Naive B cell (primary cell): ENCODE measurements around the gene PTPRC. TPM values are rescaled to one million over a fixed set of nuclear protein-coding genes. Genes with fewer than 3 reads are reported as not detected.

Experiments
- ATAC-seq, 2 donors: fragments of 150-1000 bp; cut with Tn5 transposase; 2 replicates each; pipeline ENCODE4 v1.10.0; 2021; ENCODE audit warnings: low read depth in 2 of 2, mild to moderate bottlenecking in 2 of 2, moderate library complexity in 2 of 2
- DNase-seq: peaks from one replicate; pipeline ENCODE4 v3.0.0; 2022
- H3K27ac Mint-ChIP-seq, 6 donors: one replicate each; pipeline ENCODE4 v1.8.0; 2020 to 2022; ENCODE audit warnings: mild to moderate bottlenecking in 6 of 6, mixed read lengths in 6 of 6, moderate library complexity in 5 of 6, inconsistent platforms in 2 of 6
- H3K27me3 Mint-ChIP-seq, 3 donors: one replicate each; pipeline ENCODE4 v1.8.0; 2021 to 2022; ENCODE audit warnings: mixed read lengths in 3 of 3, mild to moderate bottlenecking in 1 of 3
- H3K36me3 Mint-ChIP-seq, 2 donors: one replicate each; pipeline ENCODE4 v1.8.0; 2020 to 2022; ENCODE audit warnings: mixed read lengths in 2 of 2, inconsistent platforms in 1 of 2, mild to moderate bottlenecking in 1 of 2
- H3K4me1 Mint-ChIP-seq, 3 donors: one replicate each; pipeline ENCODE4 v1.8.0; 2020 to 2022; ENCODE audit warnings: mixed read lengths in 3 of 3, inconsistent platforms in 1 of 3, mild to moderate bottlenecking in 1 of 3, moderate library complexity in 1 of 3
- H3K4me3 Mint-ChIP-seq, 8 donors: one replicate each; pipeline ENCODE4 v1.8.0; 2020 to 2022; ENCODE audit warnings: mild to moderate bottlenecking in 8 of 8, mixed read lengths in 8 of 8, moderate library complexity in 8 of 8, inconsistent platforms in 2 of 8
- H3K9me3 Mint-ChIP-seq, 7 donors: one replicate each; pipeline ENCODE4 v1.8.0; 2020 to 2022; ENCODE audit warnings: mixed read lengths in 7 of 7, mild to moderate bottlenecking in 5 of 7, inconsistent platforms in 2 of 7, moderate library complexity in 1 of 7
- polyA plus RNA-seq, 6 donors: library from polyadenylated mRNA; unstranded; fragments of 300-500 nt; fragmentation: Illumina TruSeq; gene quantifications; one replicate each; pipeline ENCODE4 v1.2.3, GENCODE V29; 2021; ENCODE audit warnings: low read depth in 6 of 6

PTPRC gene
- polyA plus RNA-seq, 6 donors from 2014 or later = 771 to 1,016 (median 851) TPM

DNA sequence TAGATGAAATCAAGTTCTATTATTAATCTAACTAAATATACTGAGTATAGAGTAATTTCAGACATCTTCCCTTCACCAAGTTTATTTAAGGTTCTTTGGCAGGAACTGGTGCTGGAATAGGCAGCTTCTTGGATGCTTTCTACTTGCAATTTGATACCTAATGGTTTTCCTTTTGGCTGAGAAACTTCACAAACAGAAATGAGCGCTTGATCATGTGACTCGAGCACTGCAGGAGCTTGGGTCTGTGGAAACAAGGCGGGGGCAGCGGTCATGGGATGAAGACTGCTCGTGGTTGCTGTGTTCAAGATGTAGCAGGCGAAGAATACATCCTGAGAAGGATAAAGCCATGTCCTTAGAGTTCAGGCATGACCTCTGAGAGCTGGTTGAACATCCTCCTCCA is 136.8 kb downstream of the PTPRC start:
- Mint-ChIP-seq H3K36me3 (no peaks in the 10 kb centered on the region), H3K27ac (no peak overlapping the region), H3K4me3 (no peak overlapping the region), H3K9me3 (no peaks in the 10 kb centered on the region), H3K4me1 (peaks cover 0 to 8% (median 3%) of the 10 kb centered on the region in 3 donors), H3K27me3 (no peaks in the 10 kb centered on the region)
- ATAC-seq = no peak
- DNase-seq = no peak

DNA sequence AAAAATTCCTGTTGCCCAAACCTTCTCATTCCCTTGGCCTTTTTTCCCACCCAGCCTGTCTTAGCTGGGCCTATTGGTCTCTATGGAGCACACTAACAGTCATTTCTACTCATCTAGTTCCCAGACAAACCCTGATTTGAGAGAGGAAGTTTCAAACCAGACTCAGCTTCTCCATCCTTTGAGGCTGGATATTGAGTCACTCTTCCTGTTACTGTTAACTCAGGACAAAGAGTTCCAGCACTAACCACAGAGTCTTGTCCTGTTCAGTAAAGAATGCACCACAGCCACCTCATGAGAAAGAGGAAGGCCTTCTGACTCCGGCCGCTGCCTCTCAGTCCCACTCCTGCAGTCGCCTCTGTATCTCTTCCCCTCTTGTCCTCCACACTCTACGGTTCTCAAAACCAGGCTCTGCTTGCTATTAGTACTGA is 137.8 kb downstream of the PTPRC start:
- Mint-ChIP-seq H3K4me3 (no peak overlapping the region), H3K27ac (peak overlapping the region in 2 of 6 donors; percentile 40 to 58), H3K27me3 (no peaks in the 10 kb centered on the region), H3K4me1 (peaks cover 0 to 8% (median 3%) of the 10 kb centered on the region in 3 donors), H3K36me3 (no peaks in the 10 kb centered on the region), H3K9me3 (no peaks in the 10 kb centered on the region)
- no peak for ATAC-seq
- DNase-seq = no peak

DNA sequence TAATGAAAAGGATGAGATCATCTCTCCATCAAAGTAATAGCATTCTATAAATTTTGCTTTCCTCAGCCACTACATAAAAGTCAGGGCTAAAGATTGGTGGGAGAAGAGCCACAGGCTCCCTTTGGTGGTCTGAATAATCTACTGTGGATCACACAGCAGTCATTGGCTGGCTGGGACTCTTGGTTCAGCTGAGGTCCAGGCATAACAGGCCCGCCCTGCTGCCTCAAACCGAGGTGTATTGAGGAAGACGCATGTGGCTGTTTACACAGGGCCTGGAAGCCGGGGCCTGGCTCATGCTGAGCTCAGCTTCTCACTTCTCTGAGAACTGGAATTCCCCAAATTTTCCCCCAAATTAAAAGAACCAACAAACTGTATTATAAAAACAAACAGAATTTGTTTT is 139.2 kb downstream of the PTPRC start:
- Mint-ChIP-seq H3K9me3 (no peaks in the 10 kb centered on the region), H3K4me1 (peaks cover 0 to 8% (median 3%) of the 10 kb centered on the region in 3 donors), H3K4me3 (no peak overlapping the region), H3K27me3 (no peaks in the 10 kb centered on the region), H3K27ac (no peak overlapping the region), H3K36me3 (no peaks in the 10 kb centered on the region)
- ATAC-seq = no peak
- no peak for DNase-seq

DNA sequence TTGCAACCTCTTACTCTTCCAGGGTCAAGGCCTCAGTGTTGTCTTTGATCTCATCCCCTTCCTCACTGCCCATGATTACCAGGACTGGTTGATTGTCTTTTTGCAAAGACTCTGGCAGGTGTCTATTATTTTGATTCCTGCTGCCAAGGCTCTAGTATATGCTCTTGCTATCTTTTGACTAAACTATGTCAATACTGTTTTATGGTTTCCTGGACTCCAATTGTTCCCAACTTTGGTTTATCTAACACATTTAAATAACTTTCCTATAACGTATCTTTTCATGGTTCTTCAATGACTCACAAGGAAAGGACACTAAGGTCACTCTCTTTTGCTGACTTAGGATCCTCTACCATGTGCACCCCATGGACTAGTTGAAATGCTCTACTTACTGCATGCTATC is 141.5 kb downstream of the PTPRC start:
- ATAC-seq (no peak), DNase-seq (no peak)
- H3K4me1 Mint-ChIP-seq = peaks cover 0 to 8% (median 3%) of the 10 kb centered on the region in 3 donors
- no peak overlapping the region for H3K4me3 Mint-ChIP-seq
- no peak overlapping the region for H3K27ac Mint-ChIP-seq
- H3K27me3 Mint-ChIP-seq = no peaks in the 10 kb centered on the region
- H3K9me3 Mint-ChIP-seq = no peaks in the 10 kb centered on the region
- H3K36me3 Mint-ChIP-seq = no peaks in the 10 kb centered on the region

DNA sequence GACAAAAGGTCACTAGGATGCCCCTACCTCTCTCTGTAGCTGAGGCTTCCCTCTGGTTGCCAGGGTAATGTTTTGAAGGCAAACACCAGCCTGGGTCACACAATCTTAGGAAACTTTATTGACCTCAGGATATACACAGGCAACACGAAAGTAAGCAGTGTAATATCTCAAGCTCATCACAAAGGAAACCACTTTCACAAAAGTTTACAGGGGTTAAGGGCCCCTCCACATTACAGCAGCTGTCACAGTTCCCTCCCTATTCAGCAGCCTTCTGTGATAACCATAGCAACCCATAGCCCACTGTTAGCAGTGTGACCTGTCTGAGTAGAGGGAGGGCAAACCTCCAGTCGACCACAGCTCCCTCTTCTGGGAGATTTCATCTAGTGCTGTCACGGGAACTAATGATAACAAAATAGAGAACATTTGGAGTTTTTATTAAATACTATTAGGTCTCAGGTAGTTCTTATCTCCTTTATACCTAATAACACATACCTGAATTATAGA is 149.8 kb downstream of the PTPRC start:
- no peaks in the 10 kb centered on the region for H3K36me3 Mint-ChIP-seq
- peak; percentile 3 for DNase-seq
- H3K27me3 Mint-ChIP-seq = no peaks in the 10 kb centered on the region
- no peak overlapping the region for H3K27ac Mint-ChIP-seq
- H3K4me3 Mint-ChIP-seq = no peak overlapping the region
- ATAC-seq = peak; percentile 75 to 80
- no peaks in the 10 kb centered on the region for H3K9me3 Mint-ChIP-seq
- H3K4me1 Mint-ChIP-seq = peaks cover 0 to 5% (median 3%) of the 10 kb centered on the region in 3 donors

DNA sequence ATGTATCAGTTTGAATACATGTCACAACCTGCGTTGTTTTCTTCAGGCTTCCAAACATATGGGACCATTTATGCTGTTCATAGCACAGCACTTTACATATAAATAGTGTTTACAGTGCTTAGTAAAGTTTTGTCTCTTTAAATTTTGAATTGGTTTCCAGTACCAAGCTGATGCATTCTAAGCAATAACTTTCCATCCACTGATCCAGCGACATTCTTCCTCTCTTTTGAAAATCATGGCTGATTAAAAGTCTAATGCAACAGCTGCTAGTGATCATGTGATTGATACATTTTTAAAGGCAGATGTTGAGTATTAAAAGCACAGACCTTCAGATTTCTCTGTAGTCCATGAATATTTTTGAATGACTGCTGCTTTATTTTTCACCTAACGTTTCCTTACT is 154.9 kb downstream of the PTPRC start:
- H3K4me3 Mint-ChIP-seq = no peak overlapping the region
- peaks cover 14 to 40% (median 28%) of the 10 kb centered on the region in 7 donors for H3K9me3 Mint-ChIP-seq
- H3K27me3 Mint-ChIP-seq = no peaks in the 10 kb centered on the region
- H3K27ac Mint-ChIP-seq = no peak overlapping the region
- DNase-seq (no peak), ATAC-seq (no peak)
- peaks cover 20 to 29% of the 10 kb centered on the region in 2 donors for H3K36me3 Mint-ChIP-seq
- H3K4me1 Mint-ChIP-seq = peaks cover 0 to 5% (median under 1%) of the 10 kb centered on the region in 3 donors

DNA sequence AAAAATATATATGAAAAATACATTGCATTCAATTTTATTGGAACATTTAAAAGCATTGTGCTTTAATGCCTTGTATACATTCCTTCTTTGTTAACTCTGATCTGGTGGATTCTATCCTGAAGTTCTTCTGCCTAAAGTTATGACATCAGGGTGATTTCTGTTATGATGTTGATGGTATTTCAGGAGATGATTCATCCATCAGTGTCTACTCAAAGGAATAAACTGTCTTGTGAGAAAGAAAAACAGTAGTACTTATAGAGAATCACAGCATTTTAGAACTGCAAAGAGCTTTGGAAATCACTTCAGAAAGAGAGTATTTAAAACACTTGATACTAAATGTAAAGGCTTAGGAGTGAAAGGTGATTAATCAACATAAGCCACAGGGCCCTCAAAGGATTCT is 155.7 kb downstream of the PTPRC start:
- peaks cover 14 to 41% (median 28%) of the 10 kb centered on the region in 7 donors for H3K9me3 Mint-ChIP-seq
- no peak overlapping the region for H3K27ac Mint-ChIP-seq
- H3K4me1 Mint-ChIP-seq = no peaks in the 10 kb centered on the region
- no peak overlapping the region for H3K4me3 Mint-ChIP-seq
- DNase-seq = no peak
- ATAC-seq = no peak
- H3K36me3 Mint-ChIP-seq = peaks cover 20 to 29% of the 10 kb centered on the region in 2 donors
- H3K27me3 Mint-ChIP-seq = no peaks in the 10 kb centered on the region

DNA sequence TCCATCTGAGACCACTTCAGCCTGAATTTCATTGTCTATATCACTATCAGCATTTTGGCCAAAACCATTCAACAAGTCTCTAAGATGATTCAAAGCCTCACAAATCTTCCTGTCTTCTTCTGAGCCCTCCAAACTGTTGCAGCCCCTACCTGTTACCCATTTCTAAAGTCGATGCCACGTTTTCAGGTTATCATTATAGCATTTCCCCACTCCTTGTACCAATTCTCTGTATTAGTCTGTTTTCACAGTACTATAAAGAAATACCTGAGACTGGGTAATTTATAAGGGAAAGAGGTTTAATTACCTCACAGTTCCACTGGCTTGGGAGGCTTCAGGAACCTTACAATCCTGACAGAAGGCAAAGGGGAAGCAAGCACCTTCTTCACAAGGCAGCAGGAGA is 158.8 kb downstream of the PTPRC start:
- Mint-ChIP-seq H3K36me3 (peaks cover 20 to 29% of the 10 kb centered on the region in 2 donors), H3K9me3 (peaks cover 14 to 41% (median 28%) of the 10 kb centered on the region in 7 donors), H3K4me3 (no peak overlapping the region), H3K4me1 (no peaks in the 10 kb centered on the region), H3K27me3 (no peaks in the 10 kb centered on the region), H3K27ac (no peak overlapping the region)
- DNase-seq = no peak
- no peak for ATAC-seq

DNA sequence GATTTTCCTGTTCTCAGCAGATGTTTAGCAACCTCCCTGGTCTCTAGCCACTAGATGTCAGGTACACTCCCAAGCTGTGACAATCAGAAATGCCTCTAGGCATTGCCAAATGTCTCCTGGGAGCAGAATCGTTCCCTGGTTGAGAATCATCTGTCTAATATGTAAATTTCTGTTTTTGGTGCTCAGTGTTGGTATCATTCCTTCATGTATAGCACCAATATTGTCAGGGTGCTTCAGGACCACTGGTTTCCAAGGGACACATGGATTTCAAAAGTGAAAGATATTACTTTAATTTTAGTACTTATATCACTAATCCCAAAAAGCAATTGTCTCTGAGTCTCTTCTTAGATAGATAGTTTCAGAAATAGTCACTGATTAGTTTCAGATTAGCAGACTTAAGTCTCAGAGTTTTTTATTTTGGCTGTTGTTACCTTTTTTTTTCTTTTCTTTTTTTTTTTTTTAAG is 160.1 kb downstream of the PTPRC start:
- no peak for ATAC-seq
- no peak overlapping the region for H3K27ac Mint-ChIP-seq

DNA sequence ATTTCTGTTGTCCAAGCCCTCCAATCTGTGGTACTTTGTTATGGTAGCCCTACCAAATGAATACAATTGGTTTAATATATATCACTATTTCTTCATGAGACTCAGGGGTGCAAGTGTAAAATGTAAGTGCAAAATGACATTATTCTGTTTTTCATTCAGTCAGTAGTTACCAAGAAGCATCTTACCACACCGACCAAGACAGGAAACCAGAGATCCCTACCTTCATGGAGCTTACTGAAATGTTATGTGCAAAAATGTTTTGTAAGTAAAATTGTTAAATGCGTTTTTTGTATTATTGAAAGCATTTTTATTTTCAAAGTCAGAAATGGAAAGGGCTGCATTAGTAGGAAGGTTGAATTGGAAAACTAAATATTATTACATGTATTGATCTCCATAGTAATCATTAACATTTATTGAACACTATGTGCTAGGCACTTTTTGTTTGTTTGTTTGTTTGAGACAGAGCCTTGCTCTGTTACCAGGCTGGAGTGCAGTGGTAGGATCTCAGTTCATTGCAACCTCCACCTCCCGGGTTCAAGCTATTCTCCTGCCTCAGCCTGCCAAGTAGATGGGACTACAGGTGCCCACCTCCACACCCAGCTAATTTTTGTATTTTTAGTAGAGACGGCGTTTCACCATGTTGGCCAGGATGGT is 166.8 kb downstream of the PTPRC start:
- Mint-ChIP-seq H3K9me3 (peaks cover 0 to 7% (median 0%) of the 10 kb centered on the region in 7 donors), H3K27me3 (peaks cover 0 to 5% (median 5%) of the 10 kb centered on the region in 3 donors), H3K4me1 (no peaks in the 10 kb centered on the region), H3K36me3 (peaks cover 0 to 4% of the 10 kb centered on the region in 2 donors), H3K4me3 (no peak overlapping the region), H3K27ac (no peak overlapping the region)
- ATAC-seq (no peak), DNase-seq (no peak)

More for the DNA sequence above, 160.1 kb downstream of the PTPRC start:
- Mint-ChIP-seq H3K9me3 (peaks cover 14 to 41% (median 28%) of the 10 kb centered on the region in 7 donors), H3K36me3 (peaks cover 20 to 29% of the 10 kb centered on the region in 2 donors), H3K27me3 (no peaks in the 10 kb centered on the region), H3K4me3 (peak overlapping the region in 1 of 8 donors; percentile 31), H3K4me1 (no peaks in the 10 kb centered on the region)
- DNase-seq = no peak

DNA sequence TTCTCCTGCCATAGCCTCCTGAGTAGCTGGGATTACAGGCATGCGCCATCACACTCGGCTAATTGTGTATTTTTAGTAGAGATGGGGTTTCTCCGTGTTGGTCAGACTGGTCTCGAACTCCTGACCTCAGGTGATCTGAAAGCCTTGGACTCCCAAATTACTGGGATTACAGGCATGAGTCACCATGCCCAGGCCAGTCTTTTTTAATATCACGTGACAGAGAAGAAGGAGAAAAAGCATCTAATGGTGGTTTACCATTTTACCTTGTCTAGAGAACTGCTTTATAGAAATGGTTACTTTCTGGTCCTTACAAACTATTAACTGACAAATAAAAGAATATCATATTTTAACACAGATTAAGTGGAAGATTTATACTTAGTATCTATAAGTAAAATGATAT is 168.0 kb downstream of the PTPRC start:
- Mint-ChIP-seq H3K27me3 (peaks cover 0 to 13% (median 5%) of the 10 kb centered on the region in 3 donors), H3K4me3 (no peak overlapping the region), H3K4me1 (no peaks in the 10 kb centered on the region), H3K27ac (peak overlapping the region in 1 of 6 donors; percentile 27), H3K36me3 (peaks cover 0 to 10% of the 10 kb centered on the region in 2 donors), H3K9me3 (peaks cover 0 to 7% (median 2%) of the 10 kb centered on the region in 7 donors)
- ATAC-seq = no peak
- no peak for DNase-seq

Other genes starting within 250 kb of the PTPRC start
- not detected for gene ATP6V1G3, start 98.4 kb upstream of the PTPRC start, polyA plus RNA-seq